ENCODE data around the gene ASB10.

GRCh38 chr7:151201344-151201743, 14.3 kb upstream of the ASB10 start:
- TF ChIP-seq CTCF (IDR thresholded peaks at IDR 0.05; ENCODE audit: insufficient read depth, low read length, poor library complexity, severe bottlenecking) (no peak), EZH2phosphoT487 (conservative IDR thresholded peaks at IDR 0.05; ENCODE audit: low read length) (no peak)

Measured in SU-DHL-6 (cell line).